Calu3 (cell line): Measurements from ENCODE around the gene IKZF1. TPM values are rescaled to one million over a fixed set of nuclear protein-coding genes. Genes with fewer than 3 reads are reported as not detected.

Experiments
- BruUV-seq: library from RNA; stranded (reverse); fragments of 400-500 nt; replicated peaks from 2 replicates; lab custom pipeline; 2021; lab: Mats Ljungman, UMichigan
- CTCF ChIA-PET: fragments of 300-600 bp; sonication (Branson Sonifier 250); formaldehyde crosslinking; loops from one replicate; lab custom pipeline; 2022; ENCODE audit warnings: antibody characterized with exemption; lab: Charles Lee
- DNase-seq: peaks from one replicate; pipeline ENCODE4 v3.0.0; 2022
- H3K27ac Mint-ChIP-seq: one replicate; pipeline ENCODE4 v1.8.0; 2022; ENCODE audit warnings: mixed read lengths; ENCODE audit not compliant: unreplicated experiment
- H3K27me3 Mint-ChIP-seq: one replicate; pipeline ENCODE4 v1.8.0; 2022; ENCODE audit warnings: mixed read lengths; ENCODE audit not compliant: unreplicated experiment
- H3K36me3 Mint-ChIP-seq: one replicate; pipeline ENCODE4 v1.8.0; 2022; ENCODE audit warnings: mild to moderate bottlenecking, moderate library complexity, mixed read lengths; ENCODE audit not compliant: insufficient read depth, unreplicated experiment
- H3K4me1 Mint-ChIP-seq: one replicate; pipeline ENCODE4 v1.8.0; 2022; ENCODE audit warnings: mild to moderate bottlenecking, low read depth, mixed read lengths; ENCODE audit not compliant: unreplicated experiment
- H3K4me3 Mint-ChIP-seq: one replicate; pipeline ENCODE4 v1.8.0; 2022; ENCODE audit warnings: mild to moderate bottlenecking, low read depth, moderate library complexity, mixed read lengths; ENCODE audit not compliant: unreplicated experiment
- H3K9me3 Mint-ChIP-seq: one replicate; pipeline ENCODE4 v1.8.0; 2022; ENCODE audit warnings: low read depth, mixed read lengths; ENCODE audit not compliant: unreplicated experiment
- intact Hi-C: fragments of 100-400 bp; cut with micrococcal nuclease; formaldehyde crosslinking; loops from one replicate; pipeline ENCODE4 v1.10.0; 2022; ENCODE audit not compliant: unreplicated experiment
- total RNA-seq: library from RNA; stranded (reverse); gene quantifications from 2 replicates; pipeline ENCODE4 v1.2.3, GENCODE V29; 2022
- TF ChIP-seq, protein P1 (sequence below): fragments of 200-600 bp; IDR thresholded peaks from one replicate; pipeline ENCODE4 v1.8.0; 2022; ENCODE audit warnings: antibody characterized with exemption; ENCODE audit not compliant: unreplicated experiment

IKZF1 gene
- total RNA-seq, 1 experiment from 2014 or later = 0.28 TPM

DNA sequence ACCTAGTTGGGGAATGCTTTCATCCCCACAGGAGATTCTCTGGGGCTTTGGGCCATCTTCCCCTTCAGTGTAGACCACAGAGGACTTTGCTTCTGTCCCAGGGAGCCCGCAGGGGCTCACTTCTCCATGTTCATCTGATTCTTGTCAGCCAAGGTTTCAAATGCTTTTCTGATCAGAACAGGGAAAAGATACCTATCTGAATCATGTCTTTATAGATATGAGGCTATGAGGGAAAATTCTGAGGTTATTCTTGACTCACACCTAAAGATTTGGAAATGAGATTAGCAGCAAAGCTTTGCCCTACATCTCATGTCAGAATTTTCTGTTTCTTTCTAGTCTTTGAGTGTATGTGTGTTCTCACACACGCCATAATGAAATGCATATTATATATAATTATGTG is 92.3 kb downstream of the IKZF1 start:
- Mint-ChIP-seq H3K4me3 (no peak overlapping the region), H3K27me3 (peaks cover 75% of the 10 kb centered on the region), H3K4me1 (no peaks in the 10 kb centered on the region), H3K27ac (no peak overlapping the region), H3K36me3 (no peaks in the 10 kb centered on the region), H3K9me3 (no peaks in the 10 kb centered on the region)
- intact Hi-C loops = no loop called here
- CTCF ChIA-PET = no interaction called here
- TF ChIP-seq, protein P1, sequence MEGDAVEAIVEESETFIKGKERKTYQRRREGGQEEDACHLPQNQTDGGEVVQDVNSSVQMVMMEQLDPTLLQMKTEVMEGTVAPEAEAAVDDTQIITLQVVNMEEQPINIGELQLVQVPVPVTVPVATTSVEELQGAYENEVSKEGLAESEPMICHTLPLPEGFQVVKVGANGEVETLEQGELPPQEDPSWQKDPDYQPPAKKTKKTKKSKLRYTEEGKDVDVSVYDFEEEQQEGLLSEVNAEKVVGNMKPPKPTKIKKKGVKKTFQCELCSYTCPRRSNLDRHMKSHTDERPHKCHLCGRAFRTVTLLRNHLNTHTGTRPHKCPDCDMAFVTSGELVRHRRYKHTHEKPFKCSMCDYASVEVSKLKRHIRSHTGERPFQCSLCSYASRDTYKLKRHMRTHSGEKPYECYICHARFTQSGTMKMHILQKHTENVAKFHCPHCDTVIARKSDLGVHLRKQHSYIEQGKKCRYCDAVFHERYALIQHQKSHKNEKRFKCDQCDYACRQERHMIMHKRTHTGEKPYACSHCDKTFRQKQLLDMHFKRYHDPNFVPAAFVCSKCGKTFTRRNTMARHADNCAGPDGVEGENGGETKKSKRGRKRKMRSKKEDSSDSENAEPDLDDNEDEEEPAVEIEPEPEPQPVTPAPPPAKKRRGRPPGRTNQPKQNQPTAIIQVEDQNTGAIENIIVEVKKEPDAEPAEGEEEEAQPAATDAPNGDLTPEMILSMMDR = no peak
- no peak for DNase-seq
- BruUV-seq = no TSS peak

GRCh38 chr7:50397320-50397970 is 92.9 kb downstream of the IKZF1 start:
- no peak for DNase-seq
- H3K27ac Mint-ChIP-seq = no peak overlapping the region
- no TSS peak for BruUV-seq
- no peak overlapping the region for H3K4me3 Mint-ChIP-seq
- intact Hi-C loops = no loop called here
- TF ChIP-seq, protein P1 = no peak
- peaks cover 75% of the 10 kb centered on the region for H3K27me3 Mint-ChIP-seq
- no peaks in the 10 kb centered on the region for H3K4me1 Mint-ChIP-seq
- no peaks in the 10 kb centered on the region for H3K9me3 Mint-ChIP-seq
- CTCF ChIA-PET = no interaction called here
- H3K36me3 Mint-ChIP-seq = no peaks in the 10 kb centered on the region

DNA sequence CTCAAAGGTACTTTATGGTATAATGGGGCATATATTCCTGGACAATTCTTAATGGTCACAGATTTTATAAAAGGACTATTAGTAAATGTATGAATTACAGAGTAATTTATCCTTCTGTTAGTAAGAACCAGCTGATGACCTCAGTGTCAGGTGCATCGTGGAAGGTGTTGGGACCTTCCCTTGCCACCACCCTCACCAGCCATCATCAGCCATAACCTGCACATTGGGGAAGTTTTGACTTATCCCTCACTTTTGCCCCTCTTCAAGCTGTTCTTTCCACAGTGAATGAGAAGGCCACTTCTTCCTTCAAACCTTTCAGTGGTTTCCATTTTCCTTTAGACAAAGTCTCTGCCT is 93.4 kb downstream of the IKZF1 start:
- Mint-ChIP-seq H3K4me1 (no peaks in the 10 kb centered on the region), H3K27ac (no peak overlapping the region), H3K9me3 (no peaks in the 10 kb centered on the region), H3K36me3 (no peaks in the 10 kb centered on the region), H3K4me3 (no peak overlapping the region), H3K27me3 (peaks cover 75% of the 10 kb centered on the region)
- TF ChIP-seq, protein P1 = no peak
- no peak for DNase-seq
- no TSS peak for BruUV-seq
- CTCF ChIA-PET = no interaction called here
- intact Hi-C loops = no loop called here

DNA sequence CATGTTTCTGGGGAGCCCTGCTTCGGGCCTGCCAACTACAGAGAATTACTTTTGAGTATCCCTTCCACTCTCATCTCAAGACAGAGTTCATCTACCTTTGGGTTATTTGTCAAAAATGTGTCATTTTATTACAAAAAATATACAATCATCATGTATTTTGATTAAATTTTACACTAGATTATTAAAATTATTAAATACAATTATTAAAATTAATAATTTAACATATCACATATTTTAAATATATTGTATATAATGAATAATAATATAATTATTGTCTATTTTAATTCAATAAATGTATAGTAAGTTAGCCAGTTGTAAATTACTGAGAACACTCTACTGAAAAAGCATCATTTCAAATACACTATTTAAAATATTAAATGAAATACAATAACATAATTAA is 94.7 kb downstream of the IKZF1 start:
- Mint-ChIP-seq H3K27ac (no peak overlapping the region), H3K36me3 (no peaks in the 10 kb centered on the region), H3K9me3 (no peaks in the 10 kb centered on the region), H3K4me1 (no peaks in the 10 kb centered on the region), H3K27me3 (peaks cover 75% of the 10 kb centered on the region), H3K4me3 (no peak overlapping the region)
- DNase-seq = no peak
- intact Hi-C loops = no loop called here
- TF ChIP-seq, protein P1 = no peak
- CTCF ChIA-PET = no interaction called here
- BruUV-seq = no TSS peak
